HL-60 (cell line): Measurements from ENCODE around the gene MGP.

Experiments used
- SPI1 ChIP-seq: IDR thresholded peaks from 2 replicates; pipeline ENCODE4 v1.6.1; 2012; ENCODE audit warnings: low read depth, mild to moderate bottlenecking, borderline replicate concordance
- TF ChIP-seq, protein P1 (sequence below): IDR thresholded peaks from one replicate; pipeline ENCODE4 v1.5.1; 2011; ENCODE audit warnings: low read length, control low read depth, inconsistent platforms; ENCODE audit not compliant: insufficient read depth

DNA sequence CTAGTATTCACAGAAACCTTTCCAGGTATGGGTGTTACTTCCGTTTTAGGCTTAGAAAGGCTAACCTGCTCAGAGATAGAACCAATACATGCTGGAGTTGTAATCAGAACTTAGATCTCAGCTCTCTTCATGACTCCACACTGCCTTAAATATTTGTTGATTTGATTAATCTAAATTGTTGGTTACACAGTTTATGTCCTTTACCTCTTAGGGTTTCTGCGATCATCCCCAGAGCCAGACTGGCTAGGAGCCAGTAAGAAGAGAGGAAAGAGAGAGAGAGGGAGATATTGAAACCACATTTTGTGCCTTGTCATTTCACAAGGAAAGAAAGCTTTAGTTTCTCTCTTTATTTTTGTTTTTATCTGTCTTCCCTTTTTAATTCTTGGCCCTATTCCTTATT lies 16.8 kb upstream of the MGP start:
- TF ChIP-seq, protein P1, sequence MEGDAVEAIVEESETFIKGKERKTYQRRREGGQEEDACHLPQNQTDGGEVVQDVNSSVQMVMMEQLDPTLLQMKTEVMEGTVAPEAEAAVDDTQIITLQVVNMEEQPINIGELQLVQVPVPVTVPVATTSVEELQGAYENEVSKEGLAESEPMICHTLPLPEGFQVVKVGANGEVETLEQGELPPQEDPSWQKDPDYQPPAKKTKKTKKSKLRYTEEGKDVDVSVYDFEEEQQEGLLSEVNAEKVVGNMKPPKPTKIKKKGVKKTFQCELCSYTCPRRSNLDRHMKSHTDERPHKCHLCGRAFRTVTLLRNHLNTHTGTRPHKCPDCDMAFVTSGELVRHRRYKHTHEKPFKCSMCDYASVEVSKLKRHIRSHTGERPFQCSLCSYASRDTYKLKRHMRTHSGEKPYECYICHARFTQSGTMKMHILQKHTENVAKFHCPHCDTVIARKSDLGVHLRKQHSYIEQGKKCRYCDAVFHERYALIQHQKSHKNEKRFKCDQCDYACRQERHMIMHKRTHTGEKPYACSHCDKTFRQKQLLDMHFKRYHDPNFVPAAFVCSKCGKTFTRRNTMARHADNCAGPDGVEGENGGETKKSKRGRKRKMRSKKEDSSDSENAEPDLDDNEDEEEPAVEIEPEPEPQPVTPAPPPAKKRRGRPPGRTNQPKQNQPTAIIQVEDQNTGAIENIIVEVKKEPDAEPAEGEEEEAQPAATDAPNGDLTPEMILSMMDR: no peak
- no peak for TF ChIP-seq SPI1
